Activated CD4-positive, alpha-beta T cell treated with anti-CD3 and anti-CD28 coated beads, Interleukin-2, Interleukin-6, amounts not matched to agents 100 ng/mL and 50 ng/mL, durations not matched to agents 16 hours and 8 hours (primary cell): ENCODE results near the gene COL4A2.
"Not testable (repeated sequence)": the region's sequence is repeated elsewhere in the genome, so short reads cannot be mapped to it uniquely, and the experiment has no call there.

Source experiments
- DNase-seq: peaks from one replicate; pipeline ENCODE4 v3.0.0-alpha.2; 2020

COL4A2 gene

DNA sequence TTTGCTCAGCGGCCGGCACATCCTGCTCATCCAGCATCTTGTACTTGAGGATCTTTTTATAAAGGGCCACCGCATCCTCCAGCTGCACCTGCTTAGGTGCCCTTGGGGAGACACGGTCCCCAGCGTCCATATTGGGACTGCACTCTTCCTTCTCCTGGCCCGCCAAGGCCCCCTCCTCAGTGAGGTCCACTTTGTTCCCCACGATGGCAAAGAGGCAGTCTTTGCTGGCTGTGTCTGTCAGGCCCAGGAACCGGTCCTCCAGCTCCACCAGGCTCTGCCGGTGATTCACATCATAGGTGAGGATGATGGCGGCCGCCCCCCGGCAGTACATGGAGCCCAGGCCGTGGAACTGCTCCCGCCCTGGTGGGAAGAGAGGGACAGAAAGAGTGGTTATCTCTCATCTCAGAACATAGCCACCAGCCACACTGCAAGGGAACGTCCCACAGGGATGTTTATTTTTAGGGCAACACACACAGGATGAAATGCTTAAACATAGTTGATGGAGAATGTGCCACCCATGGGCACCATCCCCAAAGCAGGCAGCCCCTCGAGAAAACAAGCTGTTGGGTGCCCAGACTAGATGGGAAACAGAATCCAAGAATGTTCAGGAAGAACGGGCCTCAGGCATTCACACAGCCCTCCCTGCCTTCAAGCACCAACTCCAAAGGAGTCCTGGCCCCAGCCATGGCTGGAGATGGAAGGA, 216.9 kb downstream of the COL4A2 start:
- DNase-seq, result no peak

DNA sequence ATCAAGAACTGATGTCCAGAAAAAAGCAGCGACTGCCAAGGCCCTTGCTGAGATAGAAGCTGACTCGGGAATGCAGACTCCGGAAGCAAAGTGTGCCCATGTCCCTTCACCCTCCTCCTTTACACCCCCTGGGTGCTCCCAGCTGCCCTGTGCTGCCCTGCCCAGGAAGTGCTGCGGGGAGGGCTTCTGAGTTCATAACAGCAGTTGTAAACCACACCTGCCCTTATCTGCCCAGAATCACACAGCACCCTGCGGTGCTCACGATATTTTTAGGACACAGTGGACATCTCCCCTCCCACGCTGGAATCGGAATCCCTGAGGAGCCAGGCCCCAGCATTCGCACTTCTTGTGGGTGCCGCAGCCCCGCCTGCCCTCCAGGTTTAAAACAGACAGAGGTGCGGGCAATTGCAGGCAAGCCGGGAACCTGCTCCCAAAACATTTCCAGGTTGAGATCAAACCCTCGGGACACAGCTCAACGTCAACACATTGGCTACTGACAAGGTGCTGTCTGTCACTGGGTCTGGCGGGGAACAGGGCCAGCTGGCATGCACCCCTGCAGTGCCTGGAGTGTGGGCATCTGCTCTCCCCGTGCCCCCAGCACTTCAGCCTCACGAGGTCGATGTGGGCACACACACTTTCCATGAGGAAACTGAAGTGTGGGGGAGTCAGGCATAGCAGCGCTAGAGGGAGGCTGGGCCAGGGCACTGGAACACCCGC, 217.6 kb downstream of the COL4A2 start:
- DNase-seq, result peak; percentile 47

DNA sequence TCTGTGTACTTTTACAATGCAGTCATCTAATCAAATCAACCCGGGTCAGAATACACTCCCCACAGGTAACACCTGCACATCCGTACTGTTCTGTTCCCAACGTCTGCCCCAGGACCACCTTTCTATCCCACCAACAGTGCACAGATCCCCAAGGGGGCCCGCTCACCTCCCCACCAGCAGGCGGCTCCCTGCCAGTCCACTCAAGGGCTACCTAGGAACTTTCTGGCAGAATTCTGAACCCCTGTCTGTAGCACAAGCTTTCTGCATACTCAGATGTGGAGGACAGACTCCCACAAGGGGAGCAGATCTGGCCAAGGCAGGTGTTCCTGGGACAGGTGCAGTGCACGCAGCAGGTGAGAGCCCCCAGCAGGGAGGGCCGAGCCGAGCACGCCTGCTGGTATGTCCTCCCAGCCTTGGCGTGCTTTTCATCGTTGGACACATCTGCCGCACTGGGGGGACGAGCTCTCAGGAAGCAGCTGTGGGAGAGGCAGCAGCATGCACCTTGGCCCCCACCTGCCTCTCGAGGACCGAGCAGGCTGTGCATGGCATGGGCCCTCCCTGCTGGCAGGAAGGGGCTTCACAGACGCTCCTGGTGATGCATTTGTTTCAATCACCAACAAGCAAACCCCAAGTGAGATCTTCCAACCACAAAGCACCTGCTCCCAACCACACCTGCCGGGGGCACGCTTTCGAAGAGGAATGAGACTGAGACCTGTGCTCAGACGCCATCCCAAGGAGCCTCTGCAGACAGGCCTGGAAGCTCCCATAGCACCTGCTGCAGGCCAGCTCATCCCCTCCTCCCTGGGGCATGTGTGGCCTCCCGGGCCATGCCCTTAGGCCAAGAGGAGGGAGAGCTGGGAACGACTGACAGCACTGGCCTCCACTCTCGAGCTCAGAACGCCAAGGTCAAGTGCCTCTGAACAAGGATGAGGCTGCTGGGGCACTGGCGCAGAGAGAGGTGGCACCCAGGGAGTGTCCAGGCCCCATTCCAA, 218.5 kb downstream of the COL4A2 start:
- DNase-seq, result no peak

DNA sequence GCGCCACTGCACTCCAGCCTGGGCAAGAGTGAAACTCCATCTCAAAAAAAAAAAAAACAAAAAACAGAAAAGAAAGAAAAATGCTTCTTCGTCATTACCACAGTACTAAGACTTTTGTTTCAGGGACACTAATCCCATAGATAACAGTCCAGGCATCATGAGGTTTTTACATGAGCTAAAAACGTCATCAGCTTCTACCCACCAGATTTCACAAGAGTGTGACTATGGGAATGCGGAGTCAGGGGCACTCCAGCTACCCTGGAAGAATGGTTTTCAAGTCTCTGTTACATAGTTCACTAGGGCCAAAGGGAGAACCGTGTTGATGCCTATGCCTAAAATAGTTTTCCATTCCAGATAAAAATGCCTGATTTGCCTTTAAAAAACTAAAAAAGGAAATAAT, 221.3 kb downstream of the COL4A2 start:
- DNase-seq, result no peak

DNA sequence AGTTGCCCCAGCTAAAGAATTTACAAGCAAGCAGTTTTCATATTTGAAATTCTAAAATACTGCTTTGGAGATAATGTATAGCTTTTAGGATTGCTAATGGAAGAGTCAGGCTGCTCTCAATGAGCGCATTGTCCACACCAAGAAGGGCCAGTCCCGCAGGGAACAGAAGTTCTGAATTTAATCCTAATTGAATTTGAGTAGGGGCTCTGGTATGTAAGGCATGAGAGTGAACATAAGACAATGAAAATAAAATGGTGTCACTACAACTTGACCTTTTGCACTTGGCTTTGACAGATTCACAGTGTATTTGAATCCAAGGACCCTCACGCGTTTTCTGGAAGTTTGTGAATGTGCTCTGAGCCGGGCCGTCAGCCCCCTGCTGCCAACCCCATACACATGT, 221.8 kb downstream of the COL4A2 start:
- no peak for DNase-seq

DNA sequence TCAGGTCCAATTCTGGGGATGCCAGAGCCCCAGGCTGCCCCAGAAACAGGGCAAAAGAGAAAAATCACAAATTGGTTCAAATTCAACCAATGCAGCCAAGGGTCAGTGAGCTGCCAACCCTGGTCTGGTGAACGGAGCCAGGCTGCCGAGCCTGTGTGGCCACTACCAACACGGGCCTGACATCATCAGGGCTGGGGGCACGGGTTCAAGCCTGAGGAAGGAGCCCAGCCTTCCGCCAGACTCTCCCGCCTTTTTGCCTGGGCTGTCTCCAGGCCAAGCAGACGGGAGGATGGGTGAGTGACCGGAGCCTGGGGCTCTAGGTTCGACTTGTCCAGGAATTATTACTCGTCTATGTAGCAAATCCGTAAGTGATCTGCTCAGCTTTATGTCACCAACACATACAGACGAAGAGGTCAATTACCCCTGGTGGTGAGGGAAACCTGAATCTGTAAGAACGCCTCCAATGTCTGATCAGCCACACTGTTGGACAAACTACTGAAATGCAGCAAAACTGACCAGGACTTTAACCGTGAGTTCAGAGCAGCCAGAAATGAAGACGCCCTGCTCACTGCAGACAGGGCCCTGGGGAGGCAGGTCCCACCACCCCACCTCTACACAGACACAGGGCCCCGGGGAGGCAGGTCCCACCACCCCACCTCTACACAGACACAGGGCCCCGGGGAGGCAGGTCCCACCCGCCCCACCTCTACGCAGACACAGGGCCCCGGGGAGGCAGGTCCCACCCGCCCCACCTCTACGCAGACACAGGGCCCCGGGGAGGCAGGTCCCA, 222.6 kb downstream of the COL4A2 start:
- no peak for DNase-seq

DNA sequence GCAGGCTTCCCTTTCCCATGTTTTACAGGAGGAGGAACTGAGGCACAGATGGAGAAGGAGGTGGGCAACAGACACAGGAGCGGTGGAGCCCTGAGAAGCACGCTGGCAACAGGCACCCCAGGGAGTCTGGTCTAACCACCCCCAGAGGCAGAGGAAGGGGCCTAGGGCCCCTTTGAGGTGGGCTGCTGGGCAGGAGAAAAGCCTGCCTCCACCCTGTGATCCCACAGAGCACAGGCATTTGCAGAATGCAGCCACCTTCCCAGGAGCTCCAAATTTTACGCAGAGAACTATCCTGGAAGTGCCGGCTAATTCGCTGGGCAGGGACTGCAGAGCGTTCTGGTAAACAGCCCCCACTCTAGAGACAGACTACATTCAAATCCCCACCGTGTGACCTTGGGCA, 224.0 kb downstream of the COL4A2 start:
- no peak for DNase-seq

DNA sequence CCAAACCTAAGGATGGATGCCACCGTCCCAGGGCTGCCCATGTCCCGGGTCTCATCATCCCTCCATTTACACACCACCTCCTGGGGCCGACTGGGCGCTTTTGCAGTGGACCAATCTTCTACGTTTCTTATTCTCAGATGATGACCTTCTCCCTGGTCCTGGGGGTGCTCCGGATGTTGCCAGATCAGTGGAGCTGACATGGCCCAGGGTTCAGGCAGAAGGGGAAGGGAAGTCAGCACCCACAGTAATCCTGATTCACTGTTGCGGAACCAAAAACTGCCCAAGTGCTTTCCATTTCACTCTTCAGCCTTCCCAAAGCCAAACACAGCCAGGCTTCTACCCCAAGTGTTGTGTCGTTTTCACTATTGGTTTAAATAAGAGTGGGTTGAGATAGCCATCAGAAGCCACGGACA, 224.6 kb downstream of the COL4A2 start:
- no peak for DNase-seq

DNA sequence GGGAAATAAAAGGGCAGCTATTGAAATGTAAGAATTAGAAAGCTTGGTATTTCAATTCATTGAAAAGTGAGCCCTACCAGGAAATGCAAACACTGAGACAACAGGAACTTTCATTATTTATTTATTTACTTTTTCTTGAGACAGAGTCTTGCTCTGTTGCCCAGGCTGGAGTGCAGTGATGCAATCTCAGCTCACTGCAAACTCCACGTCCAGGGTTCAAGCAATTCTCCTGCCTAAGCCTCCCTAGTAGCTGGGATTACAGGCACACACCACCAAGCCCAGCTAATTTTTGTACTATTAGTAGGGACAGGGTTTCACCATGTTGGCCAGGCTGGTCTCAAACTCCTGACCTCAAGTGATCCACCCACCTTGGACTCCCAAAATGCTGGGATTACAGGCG, 225.2 kb downstream of the COL4A2 start:
- not testable (repeated sequence) for DNase-seq

DNA sequence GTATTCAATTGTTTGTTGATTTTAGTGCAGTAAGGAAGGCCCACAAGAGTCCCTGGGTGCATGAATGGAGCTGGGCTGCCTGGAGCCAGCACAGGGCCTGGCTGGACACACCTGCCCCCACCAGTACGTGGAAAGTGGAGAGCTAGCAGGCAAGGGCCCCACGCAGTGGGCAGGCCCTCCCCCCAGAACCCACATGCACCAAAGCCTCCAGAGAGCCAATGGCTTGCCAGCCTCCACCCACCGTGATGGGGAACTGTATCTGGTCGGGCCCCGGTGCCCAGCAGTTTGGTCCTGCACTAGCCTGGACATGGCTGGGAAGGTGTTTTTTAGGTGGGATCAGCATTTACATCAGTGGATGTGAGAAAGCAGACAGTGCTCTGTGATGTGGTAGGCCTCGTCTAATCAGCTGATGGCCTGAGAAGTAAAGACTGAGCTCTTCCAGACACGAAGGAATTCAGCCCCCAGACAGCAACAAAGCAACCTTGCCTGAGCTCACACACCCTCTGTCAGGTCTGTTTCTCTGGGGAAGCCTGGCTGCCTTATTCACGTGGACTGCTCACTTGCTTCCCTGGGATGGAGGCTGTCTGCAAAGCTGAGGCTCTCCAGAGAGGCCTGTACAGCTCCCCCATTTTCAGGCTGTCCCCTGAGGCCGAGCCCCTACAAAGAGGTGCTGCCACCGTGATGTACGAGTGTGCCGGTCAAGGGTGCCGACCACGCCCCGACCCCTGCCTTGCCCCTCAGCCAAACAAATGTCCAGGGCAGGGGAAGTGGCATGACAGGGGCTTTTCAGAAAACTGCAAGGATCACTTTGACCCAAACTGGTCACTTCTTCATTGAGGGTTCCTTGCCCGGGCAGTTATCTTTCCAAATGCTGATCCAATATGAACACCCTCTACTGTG, 226.9 kb downstream of the COL4A2 start:
- DNase-seq, result no peak

DNA sequence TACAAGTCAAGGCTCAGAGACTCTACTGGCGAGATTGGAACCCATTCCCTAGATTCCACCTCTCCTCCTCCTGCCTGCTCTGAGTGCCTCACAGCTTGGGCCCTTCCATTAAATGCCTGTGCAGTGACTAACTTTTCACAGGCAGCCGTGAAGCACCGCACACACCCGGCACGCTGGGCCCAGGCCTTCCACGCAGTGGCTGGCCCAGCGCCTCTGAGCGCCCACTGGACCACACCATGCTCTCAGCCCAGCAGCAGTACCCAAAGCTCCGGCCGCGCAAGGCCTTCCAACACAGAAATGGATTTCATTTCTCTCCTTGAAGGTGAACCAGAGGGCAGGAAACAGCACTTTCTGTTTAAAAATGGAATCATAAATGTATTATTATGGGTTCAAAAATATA, 228.4 kb downstream of the COL4A2 start:
- no peak for DNase-seq

DNA sequence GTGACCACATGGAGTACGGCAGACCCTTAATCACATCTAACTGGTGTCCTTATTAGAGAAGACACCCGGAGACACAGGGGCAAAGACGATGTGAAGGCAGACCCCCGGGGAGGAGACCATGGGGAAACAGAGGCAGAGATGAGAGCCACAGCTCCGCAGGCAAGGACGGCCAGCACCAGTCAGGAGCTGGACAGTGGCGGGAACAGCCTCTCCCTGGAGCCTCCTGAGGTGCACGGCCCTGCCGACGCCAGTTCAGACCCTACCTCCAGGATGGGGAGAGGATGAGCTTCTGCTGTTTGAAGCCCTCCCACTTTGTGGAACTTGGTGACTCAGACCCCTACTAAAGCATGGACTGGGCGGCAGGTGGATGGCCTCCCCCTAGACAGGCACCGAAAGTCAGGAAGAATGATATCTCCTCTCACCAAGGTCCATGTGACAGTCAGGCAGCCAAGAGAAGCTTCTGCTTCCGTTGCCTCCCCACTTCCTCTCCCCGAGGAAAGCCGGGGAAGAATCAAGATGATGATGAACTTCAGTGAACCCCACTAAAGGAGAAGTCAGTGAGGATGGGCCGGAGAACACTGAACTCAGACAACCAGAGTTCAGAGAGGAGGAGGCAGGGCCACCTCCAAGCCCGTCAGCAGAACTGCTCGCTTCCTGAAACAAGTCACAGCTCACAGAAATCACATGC, 229.1 kb downstream of the COL4A2 start:
- DNase-seq, result no peak

DNA sequence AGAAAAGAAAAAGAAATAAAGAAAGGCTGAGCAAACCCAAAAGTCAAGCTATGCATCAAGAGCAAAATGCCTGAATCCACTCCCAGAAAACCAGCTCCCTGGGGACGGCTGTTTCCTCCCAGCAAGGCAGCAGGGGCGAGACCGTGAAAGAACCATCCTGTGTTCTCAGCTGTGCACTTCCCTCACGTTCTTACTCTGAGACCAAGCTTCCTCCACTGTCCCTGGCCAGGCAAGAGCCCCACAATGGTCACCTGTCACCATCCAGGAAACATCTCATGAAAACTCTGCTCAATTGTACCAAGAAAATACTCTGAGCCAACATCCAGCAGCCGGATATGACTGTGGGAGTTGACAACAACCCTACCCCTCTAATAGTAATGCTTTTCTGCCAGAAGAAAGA, 231.5 kb downstream of the COL4A2 start:
- no peak for DNase-seq

DNA sequence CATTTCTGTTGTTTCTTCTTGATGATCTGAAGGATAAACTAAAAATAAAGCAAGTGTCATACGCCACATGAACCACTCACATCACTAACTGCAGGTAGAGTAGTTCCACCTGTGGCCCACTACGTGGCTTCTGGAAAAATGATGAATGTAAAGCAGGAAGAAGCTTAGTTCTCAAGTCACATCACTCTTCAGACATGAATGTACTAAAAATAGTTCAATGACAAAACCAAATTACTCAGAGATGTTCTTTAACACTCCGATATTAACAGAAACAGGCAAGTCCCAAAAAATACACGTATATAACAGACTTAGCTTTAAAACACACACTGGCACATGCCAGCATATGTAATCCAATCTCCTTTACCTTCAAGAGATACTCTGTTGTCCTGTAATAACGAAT, 232.8 kb downstream of the COL4A2 start:
- DNase-seq, result no peak

DNA sequence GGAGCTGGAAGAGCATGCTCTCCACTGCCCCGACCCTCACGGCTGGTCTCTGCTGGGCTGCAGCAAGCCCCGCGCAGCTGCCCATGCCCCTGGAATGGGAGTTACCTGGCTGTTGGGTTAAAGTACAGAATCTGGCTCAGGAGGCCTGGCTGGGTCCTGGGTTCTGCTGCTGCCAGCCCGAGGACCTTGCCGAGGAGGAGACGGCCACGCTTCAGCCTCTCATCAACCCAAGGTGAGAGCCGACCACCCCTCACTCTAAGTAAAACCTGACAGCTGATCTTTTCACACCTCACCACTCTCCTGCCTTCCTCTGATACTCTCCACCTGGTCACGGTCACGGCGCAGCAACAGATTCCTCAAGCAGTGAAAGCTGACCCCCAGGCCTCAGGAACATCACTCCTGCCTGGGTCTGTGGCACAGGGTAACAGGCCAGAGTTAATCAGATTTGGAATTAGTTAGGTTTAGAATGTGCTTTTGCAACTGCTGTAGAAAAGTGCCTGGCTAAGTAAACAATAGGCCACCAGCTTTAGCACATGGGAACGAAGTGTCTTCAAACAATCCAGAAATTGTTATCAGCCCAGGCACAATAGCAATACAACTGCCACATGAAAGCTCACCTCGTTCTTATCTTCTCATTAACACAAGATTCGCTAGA, 233.9 kb downstream of the COL4A2 start:
- DNase-seq, result no peak

DNA sequence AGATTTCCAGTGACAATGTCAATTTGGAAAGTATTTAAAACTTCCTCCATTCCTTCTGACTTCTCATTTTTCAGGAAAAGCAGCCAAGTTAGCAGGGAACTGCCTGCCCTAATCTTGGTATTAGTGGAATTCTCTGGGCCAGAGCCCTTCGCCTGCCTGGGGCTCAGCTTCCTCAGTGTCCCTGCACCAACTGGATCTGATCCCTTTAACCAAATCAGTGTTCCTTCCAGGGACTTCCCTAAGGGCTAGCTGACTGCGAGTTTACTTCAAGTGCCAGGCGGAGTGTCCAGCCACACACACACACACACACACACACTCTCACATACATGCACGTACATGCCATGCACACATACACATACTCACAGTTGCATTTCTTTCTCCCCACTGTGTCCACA, 234.4 kb downstream of the COL4A2 start:
- no peak for DNase-seq

DNA sequence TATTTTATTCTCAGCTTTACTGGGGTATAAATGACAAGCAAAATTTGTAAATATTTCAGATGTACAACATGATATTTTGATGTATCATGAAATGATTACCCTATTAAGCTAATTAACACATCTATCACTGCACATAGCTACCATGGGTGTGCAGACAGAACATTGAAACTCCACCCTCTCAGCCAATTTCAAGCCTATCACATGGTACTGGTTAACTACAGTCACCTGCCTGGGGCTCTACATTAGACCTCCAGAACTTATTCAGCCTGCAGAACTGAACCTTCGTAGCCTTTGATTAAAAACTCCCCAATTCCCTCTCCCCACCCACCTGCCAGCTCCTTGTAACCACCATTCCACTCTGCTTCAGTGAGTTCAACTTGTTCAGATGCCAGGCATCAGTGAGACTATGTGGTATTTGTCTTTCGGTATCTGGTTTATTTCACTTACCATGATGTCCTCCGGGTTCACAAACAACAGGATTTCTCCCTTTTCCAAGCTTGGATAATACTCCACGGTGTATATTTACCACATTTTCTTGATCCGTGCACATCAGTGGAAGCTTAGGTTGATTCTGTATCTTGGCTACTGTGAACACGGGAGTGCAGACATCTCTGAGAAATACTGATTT, 235.2 kb downstream of the COL4A2 start:
- DNase-seq, result no peak

DNA sequence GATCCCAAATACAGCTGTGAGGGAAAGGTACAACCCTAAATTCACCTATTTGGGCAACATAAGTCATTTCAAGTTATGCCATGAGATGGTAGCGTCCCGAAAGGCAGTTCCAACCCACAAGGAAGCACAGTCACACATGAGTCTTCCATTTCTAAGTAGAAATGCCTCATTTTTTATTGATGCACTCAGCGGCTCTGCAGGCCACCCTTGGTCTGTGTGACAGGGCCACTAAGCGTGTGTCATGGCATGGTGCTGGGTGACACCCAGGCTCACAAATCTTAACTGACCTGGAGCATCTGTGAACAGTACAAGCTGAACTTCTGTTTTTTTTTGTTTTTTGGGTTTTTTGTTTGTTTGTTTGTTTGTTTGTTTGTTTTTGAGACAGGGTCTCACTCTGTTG, 239.3 kb downstream of the COL4A2 start:
- no peak for DNase-seq

DNA sequence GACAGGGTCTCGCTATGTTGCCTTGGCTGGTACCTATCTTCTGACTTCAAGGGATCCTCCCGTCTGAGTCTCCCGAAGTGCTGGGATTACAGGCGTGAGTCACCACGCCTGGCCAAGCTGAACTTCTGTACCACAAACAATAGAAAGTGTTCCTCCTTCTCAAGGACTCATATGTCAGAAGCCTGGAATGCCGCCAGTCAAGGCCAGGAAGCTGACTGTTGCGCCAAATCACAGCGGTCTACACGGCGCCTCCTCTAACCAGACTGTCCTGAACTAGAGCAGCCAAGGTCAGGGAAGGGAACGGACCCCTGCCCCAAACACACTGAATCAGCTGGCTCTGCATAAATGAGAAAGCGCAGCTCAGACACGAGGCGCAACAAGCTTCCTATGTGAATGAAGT, 239.8 kb downstream of the COL4A2 start:
- DNase-seq, result no peak
